NCI-H82 (cell line): Measurements from ENCODE around the gene FAM53A.

Experiments
- DNase-seq: peaks from one replicate; lab custom pipeline; 2025; lab: John Stamatoyannopoulos, UW

The FAM53A gene

GRCh38 chr4:1660948-1661677 lies 23.0 kb downstream of the FAM53A start:
- DNase-seq: no peak

GRCh38 chr4:1659104-1660043 lies 24.7 kb downstream of the FAM53A start:
- no peak for DNase-seq

- DNase-seq: no peak
Observed at GRCh38 chr4:1658581-1658980, 25.5 kb downstream of the FAM53A start.

GRCh38 chr4:1658146-1658545 lies 26.0 kb downstream of the FAM53A start:
- no peak for DNase-seq

GRCh38 chr4:1656986-1657385 lies 27.1 kb downstream of the FAM53A start:
- no peak for DNase-seq

- DNase-seq: no peak
Observed at GRCh38 chr4:1656132-1656531, 28.0 kb downstream of the FAM53A start.

GRCh38 chr4:1655676-1656075 lies 28.4 kb downstream of the FAM53A start:
- DNase-seq: no peak

GRCh38 chr4:1655081-1655480 lies 29.0 kb downstream of the FAM53A start:
- DNase-seq: no peak

GRCh38 chr4:1654216-1654955 lies 29.7 kb downstream of the FAM53A start:
- no peak for DNase-seq

GRCh38 chr4:1653776-1654175 lies 30.3 kb downstream of the FAM53A start:
- DNase-seq: no peak

GRCh38 chr4:1652088-1652487 lies 32.0 kb downstream of the FAM53A start:
- no peak for DNase-seq

GRCh38 chr4:1651609-1652008 lies 32.5 kb downstream of the FAM53A start:
- DNase-seq: no peak

- DNase-seq: no peak
Observed at GRCh38 chr4:1648962-1649361, 35.2 kb downstream of the FAM53A start.

GRCh38 chr4:1647432-1647831 lies 36.7 kb downstream of the FAM53A start:
- DNase-seq: no peak

- DNase-seq: no peak
Observed at GRCh38 chr4:1646690-1647089, 37.4 kb downstream of the FAM53A start.

GRCh38 chr4:1644891-1645657 lies 39.0 kb downstream of the FAM53A start:
- no peak for DNase-seq

GRCh38 chr4:1643971-1644735 lies 40.0 kb downstream of the FAM53A start:
- DNase-seq: no peak

GRCh38 chr4:1642196-1642951 lies 41.7 kb downstream of the FAM53A start:
- no peak for DNase-seq

GRCh38 chr4:1641671-1642070 lies 42.4 kb downstream of the FAM53A start:
- DNase-seq: no peak
